Activated naive CD4-positive, alpha-beta T cell treated with anti-CD3 and anti-CD28 coated beads, Interleukin-2, amount 50 U/mL, for 72 hours (primary cell): Measurements from ENCODE around the gene GFRAL. TPM values are rescaled to one million over a fixed set of nuclear protein-coding genes. Genes with fewer than 3 reads are reported as not detected.

Experiments
- total RNA-seq, 2 donors: library from RNA; stranded (reverse); gene quantifications; one replicate each; pipeline ENCODE4 v1.2.3, GENCODE V29; 2022

The GFRAL gene
- total RNA-seq, 2 donors from 2014 or later: not detected

Other genes with a start within 250 kb of the GFRAL start
- not detected for gene HCRTR2, start 153.0 kb upstream of the GFRAL start, total RNA-seq